Loucy (cell line): Measurements from ENCODE around the gene DCDC1.
"Not testable (repeated sequence)": the region's sequence is repeated elsewhere in the genome, so short reads cannot be mapped to it uniquely, and the experiment has no call there.

ENCODE experiments used
- EZH2phosphoT487 ChIP-seq: fragments of 200-600 bp; IDR thresholded peaks from 2 replicates; pipeline ENCODE4 v1.6.1; 2018; ENCODE audit warnings: antibody characterized with exemption, mild to moderate bottlenecking, moderate library complexity, borderline replicate concordance
- TF ChIP-seq, protein P1 (sequence below): fragments of 200-600 bp; sonication (generic); conservative IDR thresholded peaks from 2 replicates; pipeline ENCODE4 v1.5.1; 2014; ENCODE audit warnings: mild to moderate bottlenecking, antibody characterized with exemption, low read length

DNA sequence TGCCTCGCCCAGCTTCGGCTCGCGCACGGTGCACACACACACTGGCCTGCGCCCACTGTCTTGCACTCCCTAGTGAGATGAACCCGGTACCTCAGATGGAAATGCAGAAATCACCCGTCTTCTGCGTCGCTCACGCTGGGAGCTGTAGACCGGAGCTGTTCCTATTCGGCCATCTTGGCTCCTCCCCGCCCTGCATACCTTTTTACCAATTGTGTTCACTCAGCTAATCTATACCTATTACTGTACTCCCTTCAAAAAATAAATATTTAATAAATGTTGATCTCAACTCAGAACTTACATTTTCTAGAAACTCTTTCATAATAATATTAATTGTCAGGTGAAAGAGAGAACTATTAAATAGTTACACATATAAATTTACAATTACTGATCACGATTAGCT is 48.0 kb downstream of the DCDC1 start:
- TF ChIP-seq, protein P1, sequence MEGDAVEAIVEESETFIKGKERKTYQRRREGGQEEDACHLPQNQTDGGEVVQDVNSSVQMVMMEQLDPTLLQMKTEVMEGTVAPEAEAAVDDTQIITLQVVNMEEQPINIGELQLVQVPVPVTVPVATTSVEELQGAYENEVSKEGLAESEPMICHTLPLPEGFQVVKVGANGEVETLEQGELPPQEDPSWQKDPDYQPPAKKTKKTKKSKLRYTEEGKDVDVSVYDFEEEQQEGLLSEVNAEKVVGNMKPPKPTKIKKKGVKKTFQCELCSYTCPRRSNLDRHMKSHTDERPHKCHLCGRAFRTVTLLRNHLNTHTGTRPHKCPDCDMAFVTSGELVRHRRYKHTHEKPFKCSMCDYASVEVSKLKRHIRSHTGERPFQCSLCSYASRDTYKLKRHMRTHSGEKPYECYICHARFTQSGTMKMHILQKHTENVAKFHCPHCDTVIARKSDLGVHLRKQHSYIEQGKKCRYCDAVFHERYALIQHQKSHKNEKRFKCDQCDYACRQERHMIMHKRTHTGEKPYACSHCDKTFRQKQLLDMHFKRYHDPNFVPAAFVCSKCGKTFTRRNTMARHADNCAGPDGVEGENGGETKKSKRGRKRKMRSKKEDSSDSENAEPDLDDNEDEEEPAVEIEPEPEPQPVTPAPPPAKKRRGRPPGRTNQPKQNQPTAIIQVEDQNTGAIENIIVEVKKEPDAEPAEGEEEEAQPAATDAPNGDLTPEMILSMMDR, result not testable (repeated sequence)
- not testable (repeated sequence) for TF ChIP-seq EZH2phosphoT487
